Subcutaneous abdominal adipose tissue (tissue), 5 donors: Measurements from ENCODE around the gene KDM2A.
"Not testable (repeated sequence)": the region's sequence is repeated elsewhere in the genome, so short reads cannot be mapped to it uniquely, and the experiment has no call there.

ENCODE experiments used
- H3K27ac ChIP-seq: one replicate; pipeline ENCODE4 v1.7.0; 2013; ENCODE audit warnings: low read depth, mild to moderate bottlenecking, inconsistent platforms, low read length, moderate library complexity
- H3K27me3 ChIP-seq, 5 donors: one replicate each; pipeline ENCODE4 v1.7.0; 2013; ENCODE audit warnings: low read length in 5 of 5, inconsistent platforms in 1 of 5; ENCODE audit not compliant: control insufficient read depth in 5 of 5, insufficient read depth in 4 of 5
- H3K36me3 ChIP-seq, 5 donors: one replicate each; pipeline ENCODE4 v1.7.0; 2013; ENCODE audit warnings: low read length in 5 of 5; ENCODE audit not compliant: control insufficient read depth in 5 of 5, insufficient read depth in 5 of 5
- H3K4me1 ChIP-seq, 5 donors: one replicate each; pipeline ENCODE4 v1.7.0; 2013; ENCODE audit warnings: low read length in 5 of 5, mild to moderate bottlenecking in 3 of 5, moderate library complexity in 1 of 5; ENCODE audit not compliant: control insufficient read depth in 5 of 5, insufficient read depth in 5 of 5
- H3K4me3 ChIP-seq, 5 donors: one replicate each; pipeline ENCODE4 v1.7.0; 2013; ENCODE audit warnings: low read length in 5 of 5, low read depth in 1 of 5
- H3K9ac ChIP-seq, 5 donors: one replicate each; pipeline ENCODE4 v1.7.0; 2013; ENCODE audit warnings: low read length in 5 of 5, mild to moderate bottlenecking in 4 of 5, moderate library complexity in 3 of 5
- H3K9me3 ChIP-seq, 5 donors: one replicate each; pipeline ENCODE4 v1.7.0; 2013; ENCODE audit warnings: low read length in 5 of 5; ENCODE audit not compliant: control insufficient read depth in 5 of 5
- donor health status: healthy.
- donor health status: healthy.
- donor health status: healthy.
- donor health status: healthy.
- donor health status: healthy.

Gene KDM2A

DNA sequence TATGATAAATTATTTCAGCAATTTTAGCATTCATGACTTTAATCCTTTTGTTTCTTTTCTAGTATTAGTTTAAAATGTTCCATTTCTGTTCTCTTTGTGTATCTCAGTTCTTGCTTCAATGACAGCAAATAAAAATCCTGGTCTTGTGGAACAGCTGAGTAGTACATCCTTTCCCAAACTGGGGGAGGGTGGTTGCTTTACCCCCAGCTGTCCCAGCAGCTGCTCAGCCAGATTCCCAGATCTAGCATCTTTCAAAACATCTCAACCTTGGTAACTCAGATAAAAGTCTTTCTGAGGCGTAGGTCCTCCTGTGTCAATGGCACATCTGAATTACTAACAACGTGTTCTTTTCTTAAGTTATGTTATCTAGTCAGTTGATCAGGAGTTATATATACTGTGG, 75.0 kb downstream of the KDM2A start:
- no peak overlapping the region for H3K27ac ChIP-seq
- peaks cover 0 to 12% (median 8%) of the 10 kb centered on the region in 5 donors for H3K4me1 ChIP-seq
- no peaks in the 10 kb centered on the region for H3K27me3 ChIP-seq
- H3K36me3 ChIP-seq: peaks cover 0 to 18% (median 7%) of the 10 kb centered on the region in 5 donors
- no peak overlapping the region for H3K4me3 ChIP-seq
- H3K9me3 ChIP-seq: no peaks in the 10 kb centered on the region
- H3K9ac ChIP-seq: no peak overlapping the region

DNA sequence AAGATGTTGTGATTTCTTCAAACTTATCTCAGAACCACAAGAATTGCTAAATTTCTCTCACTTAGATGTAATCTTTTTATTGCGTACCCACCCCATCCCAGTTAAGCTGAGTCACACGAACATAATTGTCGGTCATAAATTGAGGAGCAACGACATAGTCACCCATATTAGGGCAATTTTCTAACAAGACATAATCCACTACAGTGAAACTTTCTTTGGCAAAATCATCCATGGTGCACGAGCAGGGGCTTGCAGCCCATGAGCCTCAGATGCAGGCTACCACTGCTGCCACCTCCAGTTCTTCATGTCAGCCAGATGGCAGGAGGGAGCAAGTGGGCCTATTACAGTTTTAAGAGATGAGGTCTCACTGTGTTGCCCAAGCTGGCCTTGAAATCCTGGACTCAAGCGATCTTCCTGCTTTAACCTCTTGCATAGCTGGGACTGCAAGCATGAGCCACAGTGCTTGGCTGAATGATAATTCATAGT, 77.0 kb downstream of the KDM2A start:
- H3K4me3 ChIP-seq: no peak overlapping the region
- H3K27ac ChIP-seq: peak overlapping the region; percentile 67
- no peak overlapping the region for H3K9ac ChIP-seq
- H3K27me3 ChIP-seq: no peaks in the 10 kb centered on the region
- peaks cover 4 to 26% (median 12%) of the 10 kb centered on the region in 5 donors for H3K36me3 ChIP-seq
- no peaks in the 10 kb centered on the region for H3K9me3 ChIP-seq
- peaks cover 0 to 9% (median 5%) of the 10 kb centered on the region in 5 donors for H3K4me1 ChIP-seq

DNA sequence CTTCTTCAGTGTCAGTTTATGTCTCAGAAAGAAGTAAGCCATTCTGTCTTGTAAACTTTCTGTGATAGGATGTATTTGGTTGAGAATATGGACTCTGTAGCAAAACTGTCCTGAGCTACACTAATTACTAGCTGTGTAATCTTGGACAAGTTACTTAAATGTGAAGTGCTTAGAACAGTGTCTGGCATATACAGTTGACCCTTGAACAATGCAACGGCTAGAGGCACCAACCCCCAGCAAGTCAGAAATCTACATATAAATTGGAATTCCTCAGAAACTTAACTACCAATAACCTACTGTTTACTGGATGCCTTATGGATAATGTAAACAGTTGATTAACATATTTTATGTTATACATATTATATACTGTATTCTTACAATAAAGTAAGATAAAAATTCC, 78.5 kb downstream of the KDM2A start:
- Histone ChIP-seq H3K27ac (no peak overlapping the region), H3K9ac (no peak overlapping the region), H3K9me3 (no peaks in the 10 kb centered on the region), H3K36me3 (peaks cover 6 to 26% (median 12%) of the 10 kb centered on the region in 5 donors), H3K27me3 (no peaks in the 10 kb centered on the region), H3K4me1 (peaks cover 0 to 9% (median 5%) of the 10 kb centered on the region in 5 donors), H3K4me3 (no peak overlapping the region)

DNA sequence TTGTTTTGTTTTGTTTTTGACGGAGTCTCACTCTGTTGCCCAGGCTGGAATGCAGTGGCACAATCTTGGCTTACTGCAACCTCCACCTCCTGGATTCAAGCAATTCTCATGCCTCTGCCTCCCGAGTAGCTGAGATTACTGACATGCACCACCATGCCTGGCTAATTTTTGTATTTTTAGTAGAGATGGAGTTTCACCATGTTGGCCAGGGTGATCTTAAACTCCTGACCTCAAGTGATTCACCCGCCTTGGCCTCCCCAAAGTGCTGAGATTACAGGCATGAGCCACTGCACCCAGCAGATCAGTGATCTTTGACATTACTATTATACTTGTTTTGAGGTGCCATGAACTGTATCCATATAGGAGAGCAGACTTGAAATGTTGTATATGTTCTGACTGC, 79.7 kb downstream of the KDM2A start:
- H3K36me3 ChIP-seq: peaks cover 6 to 21% (median 12%) of the 10 kb centered on the region in 5 donors
- H3K4me1 ChIP-seq, H3K4me3 ChIP-seq, H3K9ac ChIP-seq, H3K9me3 ChIP-seq, H3K27ac ChIP-seq, H3K27me3 ChIP-seq: not testable (repeated sequence)

DNA sequence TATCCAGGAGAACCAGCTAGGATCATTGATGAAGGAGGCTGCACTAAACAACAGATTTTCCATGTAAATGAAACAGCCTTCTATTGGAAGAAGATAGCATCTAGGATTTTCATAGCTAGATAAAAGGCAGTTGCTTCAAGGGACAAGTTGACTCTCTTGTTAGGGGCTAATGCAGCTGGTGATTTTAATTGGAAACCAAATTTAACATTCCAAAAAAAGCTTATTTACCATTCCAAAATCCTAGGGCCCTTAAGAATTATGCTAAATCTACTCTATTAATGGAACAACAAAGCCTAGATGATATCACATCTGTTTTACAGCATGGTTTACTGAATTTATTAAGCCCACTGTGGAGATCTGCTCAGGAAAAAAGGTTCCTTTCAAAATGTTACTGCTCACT, 80.7 kb downstream of the KDM2A start:
- no peak overlapping the region for H3K27ac ChIP-seq
- H3K9me3 ChIP-seq: no peaks in the 10 kb centered on the region
- no peaks in the 10 kb centered on the region for H3K27me3 ChIP-seq
- no peak overlapping the region for H3K9ac ChIP-seq
- peaks cover 6 to 17% (median 8%) of the 10 kb centered on the region in 5 donors for H3K36me3 ChIP-seq
- H3K4me1 ChIP-seq: peaks cover 0 to 9% (median 5%) of the 10 kb centered on the region in 5 donors
- no peak overlapping the region for H3K4me3 ChIP-seq

DNA sequence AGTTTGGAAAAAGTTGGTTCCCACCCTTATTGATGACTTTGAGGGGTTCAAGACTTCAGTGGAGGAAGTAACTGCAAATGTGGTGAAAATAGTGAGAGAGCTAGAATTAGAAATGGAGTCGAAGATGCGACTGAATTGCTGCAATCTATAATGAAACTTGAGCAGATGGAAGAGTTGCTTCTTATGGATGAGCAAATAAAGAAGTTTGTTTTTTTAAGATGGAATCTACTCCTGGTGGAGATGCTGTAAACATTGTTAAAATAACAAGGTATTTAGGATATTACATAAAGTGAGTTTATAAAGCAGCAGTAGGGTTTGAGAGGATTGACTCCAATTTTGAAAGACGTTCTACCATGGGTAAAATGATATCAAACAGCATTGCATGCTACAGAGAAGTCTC, 83.0 kb downstream of the KDM2A start:
- no peaks in the 10 kb centered on the region for H3K27me3 ChIP-seq
- H3K4me3 ChIP-seq: no peak overlapping the region
- no peaks in the 10 kb centered on the region for H3K9me3 ChIP-seq
- H3K27ac ChIP-seq: no peak overlapping the region
- no peaks in the 10 kb centered on the region for H3K4me1 ChIP-seq
- H3K9ac ChIP-seq: no peak overlapping the region
- H3K36me3 ChIP-seq: peaks cover 6 to 18% (median 13%) of the 10 kb centered on the region in 5 donors

DNA sequence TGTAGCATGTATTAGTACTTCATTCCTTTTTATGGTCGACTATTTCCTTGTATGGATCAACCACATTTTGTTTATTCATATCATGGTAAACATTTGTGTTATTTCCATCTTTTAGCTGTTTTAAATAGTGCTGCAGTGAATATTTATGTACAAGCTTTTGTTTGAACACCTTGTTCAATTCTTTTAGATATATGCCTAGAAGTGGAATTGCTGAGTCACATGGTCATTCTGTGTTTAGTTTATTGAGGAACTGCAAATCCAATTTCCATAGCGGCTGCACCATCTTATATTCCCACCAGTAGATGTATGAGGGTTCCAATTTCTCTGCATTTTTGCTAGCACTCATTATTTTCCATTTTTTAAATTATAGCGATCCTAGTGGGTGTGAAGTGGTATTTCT, 85.8 kb downstream of the KDM2A start:
- Histone ChIP-seq H3K9me3 (no peaks in the 10 kb centered on the region), H3K36me3 (peaks cover 5 to 36% (median 27%) of the 10 kb centered on the region in 5 donors), H3K27me3 (no peaks in the 10 kb centered on the region), H3K4me3 (no peak overlapping the region), H3K9ac (no peak overlapping the region), H3K27ac (no peak overlapping the region), H3K4me1 (no peaks in the 10 kb centered on the region)

DNA sequence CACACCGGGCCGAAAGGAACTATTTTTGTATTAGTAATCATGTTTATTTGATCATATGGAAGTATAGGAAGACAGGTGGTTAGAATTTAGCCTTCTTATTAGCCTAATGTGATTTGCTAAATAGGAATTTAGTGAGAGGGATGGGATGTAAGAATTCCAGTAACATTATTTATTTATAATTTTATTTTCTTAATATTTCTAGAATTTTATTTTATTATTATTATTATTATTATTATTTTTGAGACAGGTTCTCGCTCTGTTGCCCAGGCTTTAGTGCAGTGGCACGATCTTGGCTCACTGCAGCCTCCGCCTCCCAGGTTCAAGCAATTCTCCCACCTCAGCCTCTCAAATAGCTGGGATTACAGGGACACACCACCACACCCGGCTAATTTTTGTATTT, 90.2 kb downstream of the KDM2A start:
- peaks cover 9 to 49% (median 36%) of the 10 kb centered on the region in 5 donors for H3K36me3 ChIP-seq
- not testable (repeated sequence) for H3K27ac ChIP-seq, H3K9me3 ChIP-seq, H3K4me3 ChIP-seq, H3K9ac ChIP-seq, H3K4me1 ChIP-seq, H3K27me3 ChIP-seq

DNA sequence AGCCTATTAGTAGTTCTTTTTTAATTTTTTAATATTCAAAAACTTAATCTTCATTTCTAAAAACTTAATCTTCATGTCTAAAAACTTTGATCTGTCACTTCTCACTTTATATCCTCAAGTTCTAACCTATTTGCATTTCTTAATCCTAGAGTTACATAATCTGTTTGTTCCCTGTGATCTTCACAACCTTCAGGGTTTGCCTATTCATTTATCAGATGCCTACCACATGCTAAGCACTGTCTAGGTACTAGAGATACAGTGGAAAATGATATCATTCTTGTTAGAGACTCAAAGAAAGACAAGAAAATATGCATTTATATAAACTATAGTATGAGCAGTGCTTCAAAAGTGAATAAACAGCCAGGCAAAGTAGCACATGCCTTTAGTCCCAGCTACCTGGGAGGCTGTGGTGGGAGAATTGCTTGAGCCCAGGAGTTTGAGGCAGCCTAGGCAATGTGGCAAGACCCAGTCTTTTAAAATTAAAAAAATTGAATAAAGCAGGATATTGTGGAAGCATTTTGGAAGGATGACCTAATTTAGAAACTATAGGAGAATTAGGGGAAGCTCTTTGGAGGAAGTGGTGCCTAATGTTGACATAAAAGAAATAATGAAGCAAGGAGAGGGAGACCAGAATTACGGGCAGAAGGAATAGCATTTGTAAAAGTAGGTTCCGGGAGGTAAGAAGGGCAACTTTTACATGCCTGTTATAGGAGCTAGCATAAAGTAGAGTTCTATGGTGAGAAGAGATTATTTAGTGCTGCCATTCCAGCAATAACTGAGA, 92.8 kb downstream of the KDM2A start:
- H3K36me3 ChIP-seq: peaks cover 20 to 60% (median 53%) of the 10 kb centered on the region in 5 donors
- no peaks in the 10 kb centered on the region for H3K27me3 ChIP-seq
- H3K27ac ChIP-seq: no peak overlapping the region

DNA sequence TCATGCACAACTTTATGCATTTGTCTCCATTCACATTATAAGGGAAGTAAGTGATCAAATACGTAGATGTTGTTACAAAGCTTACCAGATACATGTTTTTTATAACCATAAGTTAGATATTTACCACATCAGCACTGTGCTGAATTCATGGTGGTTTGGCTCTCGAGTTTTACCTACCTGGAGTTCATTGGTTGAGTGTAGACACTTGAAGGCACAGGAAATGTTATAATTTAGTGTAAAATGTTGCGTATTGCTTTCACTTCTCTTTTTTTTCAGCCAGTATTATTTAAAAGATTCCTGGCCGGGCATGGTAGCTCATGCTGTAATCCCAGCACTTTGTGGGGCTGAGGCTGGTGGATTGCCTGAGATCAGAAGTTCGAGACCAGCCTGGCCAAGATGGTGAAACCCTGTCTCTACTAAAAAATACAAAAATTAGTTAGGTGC, 94.1 kb downstream of the KDM2A start:
- no peaks in the 10 kb centered on the region for H3K9me3 ChIP-seq
- H3K27ac ChIP-seq: no peak overlapping the region
- H3K4me3 ChIP-seq: no peak overlapping the region
- no peaks in the 10 kb centered on the region for H3K27me3 ChIP-seq
- H3K9ac ChIP-seq: no peak overlapping the region
- peaks cover 27 to 64% (median 58%) of the 10 kb centered on the region in 5 donors for H3K36me3 ChIP-seq
- H3K4me1 ChIP-seq: peaks cover 0 to 3% (median 0%) of the 10 kb centered on the region in 5 donors

More for the DNA sequence above, 92.8 kb downstream of the KDM2A start:
- Histone ChIP-seq H3K9ac (no peak overlapping the region), H3K9me3 (no peaks in the 10 kb centered on the region), H3K4me3 (no peak overlapping the region), H3K4me1 (peaks cover 0 to 3% (median 0%) of the 10 kb centered on the region in 5 donors)
